ENCODE measurements around the gene CSK. TPM values are rescaled to one million over a fixed set of nuclear protein-coding genes. Genes with fewer than 3 reads are reported as not detected.

CSK gene
- total RNA-seq, 1 donor from 2014 or later, result 41.8 TPM

DNA sequence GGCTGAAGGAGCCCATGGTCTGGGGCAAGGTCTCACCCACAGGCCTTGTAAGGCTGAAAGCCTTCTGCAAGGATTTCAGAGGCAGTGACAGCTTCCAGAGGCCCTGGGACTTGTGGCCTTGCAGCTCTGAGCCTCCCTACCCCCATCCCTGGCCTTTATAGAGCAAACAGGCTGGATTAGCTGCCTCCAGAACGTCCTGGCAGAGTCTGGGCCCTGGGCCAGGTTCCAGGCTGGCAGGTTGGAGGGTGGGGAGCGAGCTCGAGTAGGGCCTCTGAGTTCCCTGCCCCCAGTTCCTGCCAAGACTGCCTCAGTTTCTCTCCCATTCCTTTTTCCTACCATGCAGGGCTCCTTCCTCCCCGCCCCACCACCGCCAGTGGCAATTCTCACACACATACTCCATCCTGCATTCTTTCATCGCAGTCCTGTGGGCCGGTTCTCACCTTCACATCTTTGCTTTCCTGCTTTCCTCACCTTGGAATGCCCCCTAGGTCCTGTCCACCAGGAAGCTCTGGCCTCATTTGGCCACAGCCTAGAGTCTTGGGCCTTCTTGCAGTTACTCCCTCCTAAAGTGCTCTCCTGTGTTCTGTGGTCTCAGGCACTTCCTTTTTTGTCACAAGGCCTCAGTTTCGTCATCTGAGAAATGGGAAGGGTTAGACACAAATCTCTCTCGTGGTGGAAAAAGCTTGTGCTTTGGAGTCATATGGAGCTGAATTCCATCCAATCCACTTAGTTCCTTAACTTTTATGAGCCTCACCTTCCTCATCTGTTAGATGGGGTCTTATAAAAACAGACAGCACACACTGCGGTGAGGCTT lies 33.4 kb downstream of the CSK start:
- intact Hi-C loops (cut with DNase I), result no loop called here
- ATAC-seq (peak; percentile 45), DNase-seq (ENCODE audit: missing footprints) (no peak)

GRCh38 chr15:74815961-74816360 lies 34.1 kb downstream of the CSK start:
- intact Hi-C loops (cut with DNase I), result no loop called here
- no peak for ATAC-seq
- no peak for DNase-seq (ENCODE audit: missing footprints)

DNA sequence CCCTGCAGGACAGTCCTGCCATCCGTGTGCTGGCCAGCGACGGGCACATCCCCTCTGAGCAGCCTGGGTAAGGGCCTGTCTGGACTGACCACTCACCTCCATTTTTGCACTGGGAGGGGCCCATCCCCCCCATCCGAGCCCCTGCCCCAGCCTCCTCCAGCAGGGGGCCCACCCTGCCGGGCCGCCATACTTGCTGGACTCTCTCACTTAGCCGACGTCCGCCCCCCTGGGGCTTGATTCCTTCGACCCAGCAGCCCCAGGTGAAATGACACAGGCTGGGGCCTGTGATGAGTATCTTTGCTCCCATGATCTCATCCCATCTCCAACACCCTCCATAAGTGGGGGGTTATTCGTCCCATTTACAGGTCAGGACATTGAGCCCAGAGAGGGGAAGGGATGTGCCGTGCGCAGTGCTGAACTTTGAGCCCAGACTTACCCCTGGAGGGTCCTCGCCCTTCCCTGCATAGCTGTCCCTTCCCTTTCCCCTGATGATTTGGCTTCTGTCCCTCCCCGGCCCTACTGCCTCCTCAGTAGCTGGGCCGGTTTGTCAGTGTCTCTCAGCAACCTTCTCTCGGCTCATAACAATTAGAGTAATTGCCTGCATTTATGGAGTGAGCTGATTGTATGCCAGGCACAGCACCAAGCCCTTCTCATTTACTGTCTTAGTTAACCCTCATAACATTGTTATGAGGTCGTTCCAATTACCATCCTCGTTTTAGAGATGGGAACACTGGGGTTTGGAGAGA lies 34.9 kb downstream of the CSK start:
- DNase-seq (ENCODE audit: missing footprints) (no peak), ATAC-seq (no peak)
- intact Hi-C loops (cut with DNase I), result no loop called here

DNA sequence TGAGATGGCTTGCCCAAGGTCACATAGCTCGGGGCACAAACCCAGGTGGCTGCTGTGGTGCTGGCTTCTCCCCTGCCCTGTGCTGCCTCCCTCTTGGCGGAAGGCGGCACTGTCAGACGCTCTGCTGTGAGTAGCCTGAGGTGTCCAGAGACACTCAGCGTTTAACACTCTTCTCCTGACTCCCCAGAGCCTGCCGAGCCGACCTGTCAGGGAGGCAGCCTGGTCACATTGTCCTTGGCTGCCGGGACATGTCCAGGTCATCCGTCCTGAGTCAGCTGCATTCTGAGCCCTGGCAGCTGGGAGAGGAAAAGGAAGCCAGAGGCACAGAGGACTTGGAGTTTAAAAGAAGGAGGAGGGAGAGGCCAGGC lies 35.5 kb downstream of the CSK start:
- DNase-seq (ENCODE audit: missing footprints) (no peak), ATAC-seq (peak; percentile 84)
- intact Hi-C loops (cut with DNase I), result no loop called here

- intact Hi-C loops (cut with DNase I), result no loop called here
- peak; percentile 31 for DNase-seq (ENCODE audit: missing footprints)
- no peak for ATAC-seq
Measured at GRCh38 chr15:74820056-74820455, 38.2 kb downstream of the CSK start.

GRCh38 chr15:74821091-74821789 lies 39.4 kb downstream of the CSK start:
- intact Hi-C loops (cut with DNase I), result no loop called here
- no peak for ATAC-seq
- peak; percentile 35 for DNase-seq (ENCODE audit: missing footprints)

DNA sequence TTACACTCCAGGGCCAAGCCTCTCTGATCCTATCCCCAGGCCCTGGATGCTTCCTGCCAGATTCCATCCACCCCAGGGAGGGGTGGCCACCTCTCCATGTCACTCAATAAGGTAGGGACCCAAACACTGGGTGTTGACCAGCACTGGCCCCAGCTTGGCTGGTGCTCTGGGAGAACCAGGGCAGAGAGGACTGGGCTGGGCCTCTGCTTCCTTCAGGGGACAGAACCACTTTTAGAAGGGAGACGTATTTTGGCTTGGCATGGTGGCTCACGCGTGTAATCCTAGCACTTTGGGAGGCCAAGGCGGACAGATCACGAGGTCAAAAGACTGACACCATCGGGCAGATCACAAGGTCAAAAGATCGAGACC lies 39.9 kb downstream of the CSK start:
- no peak for ATAC-seq
- intact Hi-C loops (cut with DNase I), result no loop called here
- DNase-seq (ENCODE audit: missing footprints), result peak; percentile 54

GRCh38 chr15:74822233-74822632 lies 40.4 kb downstream of the CSK start:
- peak; percentile 32 for DNase-seq (ENCODE audit: missing footprints)
- intact Hi-C loops (cut with DNase I), result no loop called here
- no peak for ATAC-seq

DNA sequence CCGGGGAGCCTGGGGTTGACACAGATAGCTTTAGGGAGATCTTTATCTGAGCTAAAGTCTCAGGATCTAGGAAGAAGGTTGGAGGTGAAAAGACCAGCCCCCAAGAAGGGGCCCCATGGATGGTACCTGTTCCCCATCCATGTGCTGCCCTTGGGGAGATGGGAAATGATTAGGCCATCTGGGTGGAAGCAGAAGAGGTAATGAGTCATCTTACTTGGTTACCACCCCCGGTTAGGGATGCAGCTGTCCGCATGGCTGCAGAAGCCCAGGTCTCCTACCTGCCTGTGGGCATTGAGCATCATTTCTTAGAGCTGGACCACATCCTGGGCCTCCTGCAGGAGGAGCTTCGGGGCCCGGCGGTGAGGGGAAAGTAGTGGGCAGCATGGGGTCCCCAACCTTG lies 41.4 kb downstream of the CSK start:
- no peak for DNase-seq (ENCODE audit: missing footprints)
- intact Hi-C loops (cut with DNase I), result no loop called here
- ATAC-seq, result no peak

DNA sequence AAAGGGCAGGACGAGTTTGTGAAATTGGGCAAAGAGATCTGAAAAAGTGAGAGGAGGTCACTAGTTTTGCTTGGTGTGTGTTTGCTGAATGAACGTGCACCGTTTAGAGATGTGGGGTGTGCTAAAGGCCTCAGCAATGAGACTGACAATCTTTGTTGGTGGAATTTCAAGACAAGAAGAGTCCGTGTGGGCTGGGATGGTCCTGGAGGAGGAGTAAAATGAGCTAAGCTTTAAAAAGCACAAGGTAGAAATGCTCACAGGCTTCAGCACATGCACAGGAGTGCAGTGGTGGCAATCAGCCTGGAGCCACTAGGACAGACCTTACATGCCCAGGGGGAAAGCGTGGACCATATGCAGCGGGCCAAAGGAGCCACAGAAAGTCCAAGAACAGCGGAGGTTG lies 43.1 kb downstream of the CSK start:
- no peak for DNase-seq (ENCODE audit: missing footprints)
- intact Hi-C loops (cut with DNase I), result no loop called here
- ATAC-seq, result no peak

- intact Hi-C loops (cut with DNase I), result no loop called here
- DNase-seq (ENCODE audit: missing footprints), result no peak
- ATAC-seq, result no peak
Measured at GRCh38 chr15:74825866-74826265, 44.0 kb downstream of the CSK start.

DNA sequence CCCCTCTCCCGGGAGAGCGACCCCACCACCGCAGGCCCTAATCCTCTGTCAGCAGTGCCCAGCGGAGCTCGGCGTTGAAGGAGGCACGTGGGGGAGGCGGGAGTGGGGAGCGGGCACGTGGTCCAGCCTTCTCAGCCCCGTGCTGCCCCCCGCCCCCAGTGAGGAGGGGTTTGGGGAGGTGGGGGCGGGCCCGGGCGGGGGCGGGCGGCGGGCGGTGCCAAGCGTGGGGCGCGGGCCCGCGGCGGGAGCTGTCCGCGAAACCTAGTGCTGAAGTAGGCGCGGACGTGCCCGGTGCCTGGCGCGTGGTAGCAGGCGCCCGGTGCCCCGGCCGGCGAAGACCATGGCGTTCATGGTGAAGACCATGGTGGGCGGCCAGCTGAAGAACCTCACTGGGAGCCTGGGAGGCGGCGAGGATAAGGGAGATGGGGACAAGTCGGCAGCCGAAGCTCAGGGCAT lies 44.5 kb downstream of the CSK start, which contains the start of gene CPLX3:
Gene CPLX3 (plus strand): TSS at position 264 of the 456 bp plus-strand sequence. CDS start 77 bp downstream, at position 341.
- intact Hi-C loops (cut with DNase I), result no loop called here
- ATAC-seq (peak; percentile 5), DNase-seq (ENCODE audit: missing footprints) (no peak)

- intact Hi-C loops (cut with DNase I), result no loop called here
- DNase-seq (ENCODE audit: missing footprints), result no peak
- ATAC-seq, result no peak
Measured at GRCh38 chr15:74826921-74827320, 45.0 kb downstream of the CSK start.

DNA sequence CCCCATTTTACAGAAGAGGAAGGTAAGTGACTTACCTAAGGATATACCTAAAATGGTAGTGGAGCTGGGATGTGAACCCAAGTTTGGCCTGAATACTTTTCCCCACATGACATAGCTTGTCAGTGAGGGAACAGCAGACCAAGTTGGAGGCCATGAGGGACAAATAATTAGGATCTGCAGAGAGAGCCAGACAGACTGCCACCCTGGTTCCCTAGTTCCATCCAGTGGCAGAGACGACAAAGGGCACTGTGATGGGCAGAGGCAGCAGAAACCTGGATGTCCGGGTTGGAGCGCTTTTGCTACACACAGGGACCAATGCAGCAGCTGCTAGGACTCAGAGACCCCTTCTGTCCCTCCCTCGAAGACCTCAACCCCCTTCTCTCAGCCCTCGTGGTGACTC lies 45.7 kb downstream of the CSK start:
- no peak for DNase-seq (ENCODE audit: missing footprints)
- no peak for ATAC-seq
- intact Hi-C loops (cut with DNase I), result no loop called here

DNA sequence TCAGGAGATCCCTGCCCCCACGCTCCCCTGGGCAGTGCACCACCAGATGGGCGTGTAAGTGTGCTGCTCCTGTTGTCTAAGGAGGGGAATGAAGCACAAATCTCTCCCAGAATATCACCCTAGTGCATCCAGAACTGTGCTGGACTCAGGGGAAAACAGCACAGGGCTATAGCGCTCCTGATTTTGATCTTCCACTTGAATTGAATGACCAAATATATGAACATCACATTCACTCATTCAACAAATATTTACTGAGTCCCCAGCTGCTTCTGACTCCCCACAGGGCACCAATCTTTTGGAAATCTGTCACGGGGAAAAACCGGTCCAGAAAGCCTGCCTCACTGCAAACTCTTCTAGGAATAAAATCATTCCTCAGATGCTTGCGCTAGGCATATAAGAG lies 47.0 kb downstream of the CSK start:
- ATAC-seq (no peak), DNase-seq (ENCODE audit: missing footprints) (no peak)
- intact Hi-C loops (cut with DNase I), result no loop called here

DNA sequence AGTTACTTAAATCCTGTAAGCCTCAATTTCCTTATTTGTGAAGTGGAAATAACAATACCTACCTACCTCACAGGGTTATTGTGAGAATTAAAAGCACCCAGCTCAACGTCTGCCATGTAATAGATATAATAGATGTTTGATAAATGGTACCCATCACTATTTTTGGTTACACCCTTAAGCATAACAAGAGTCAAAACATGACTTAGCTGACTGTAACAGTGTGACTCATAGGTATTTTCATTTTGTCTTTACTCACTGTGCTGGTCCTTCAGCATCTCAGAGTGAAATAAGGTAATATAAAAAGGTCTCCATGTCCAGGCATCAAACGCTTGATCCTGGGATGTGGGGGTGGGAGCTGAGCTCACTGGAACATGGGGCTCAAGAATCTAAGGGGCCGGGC lies 47.6 kb downstream of the CSK start:
- intact Hi-C loops (cut with DNase I), result no loop called here
- DNase-seq (ENCODE audit: missing footprints) (no peak), ATAC-seq (no peak)

GRCh38 chr15:74829991-74830390 lies 48.1 kb downstream of the CSK start:
- intact Hi-C loops (cut with DNase I), result loop anchor here (5.0 kb wide), 1 partner anchor 48 kb away; the partner anchor contains the start of gene CSK
- DNase-seq (ENCODE audit: missing footprints), result no peak
- ATAC-seq, result no peak

- intact Hi-C loops (cut with DNase I), result loop anchor here (5.0 kb wide), 1 partner anchor 49 kb away; the partner anchor contains the start of gene CSK
- ATAC-seq (peak; percentile 77), DNase-seq (ENCODE audit: missing footprints) (no peak)
Measured at GRCh38 chr15:74830868-74831267, 49.0 kb downstream of the CSK start.

DNA sequence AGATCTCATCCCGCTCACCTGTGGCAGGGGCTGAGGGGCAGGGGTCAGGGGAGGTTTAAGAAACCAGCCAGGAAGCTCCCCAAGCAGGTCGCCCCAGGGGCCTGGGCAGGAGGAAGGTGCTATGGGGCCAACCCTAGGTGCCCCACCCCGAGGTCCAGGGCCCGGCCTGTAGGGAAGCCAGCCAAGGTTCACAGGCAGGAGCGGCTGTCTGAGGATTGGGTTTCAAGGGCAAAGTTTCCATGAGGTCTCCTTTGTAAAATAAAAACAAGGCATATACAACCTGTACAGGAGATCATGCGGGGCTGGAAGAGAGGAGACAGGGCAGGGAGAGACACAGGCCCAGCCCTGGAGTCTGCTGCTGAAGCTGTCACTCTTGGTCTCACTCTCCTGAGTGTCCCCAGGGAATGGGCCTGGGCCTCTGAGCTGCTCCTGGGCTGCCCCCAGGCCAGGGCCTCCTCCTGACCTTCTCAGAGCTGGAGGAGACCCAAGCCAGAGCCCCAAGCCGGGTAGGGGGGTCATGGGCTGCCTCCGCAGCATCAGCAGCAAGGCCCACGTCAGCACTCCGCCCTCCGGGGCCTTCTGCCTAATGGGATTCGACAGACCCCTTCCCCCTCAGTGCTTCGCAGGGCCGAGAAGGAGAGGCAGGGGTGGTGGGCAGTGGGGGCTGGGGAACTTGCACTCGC lies 50.1 kb downstream of the CSK start:
- intact Hi-C loops (cut with DNase I), result loop anchor here (5.0 kb wide), 1 partner anchor 50 kb away; the partner anchor contains the start of gene CSK
- DNase-seq (ENCODE audit: missing footprints) (no peak), ATAC-seq (peak; percentile 6)

Measured in Right ventricle myocardium inferior (tissue), 1 donor.